Measurements from ENCODE around the gene FAM20C. TPM values are rescaled to one million over a fixed set of nuclear protein-coding genes. Genes with fewer than 3 reads are reported as not detected.

Gene FAM20C
- total and polyA plus RNA-seq, 2 of the 8 experiments (the other 6 are each of a cell fraction or from before 2014, with no cell fraction given) = 9.5 to 34.8 TPM

GRCh38 chr7:244974-245373 lies 52.6 kb downstream of the FAM20C start:
- no peak overlapping the region for H3K4me2 ChIP-seq (ENCODE audit: insufficient read depth in 1 of 2, low read depth in 2 of 2, low read length in 2 of 2)
- no peak for FAIRE-seq
- no peak overlapping the region for H3K23ac ChIP-seq (ENCODE audit: insufficient read length)
- H3K79me1 ChIP-seq (ENCODE audit: low read depth, low read length) = peaks cover 3% of the 10 kb centered on the region; the same call in 1 of the 2 replicates
- no peak overlapping the region for H2BK20ac ChIP-seq (ENCODE audit: low read length)
- WGBS, 2 experiments (ENCODE audit: extremely low coverage in 1 of 2, insufficient coverage in 1 of 2, insufficient read length in 1 of 2, insufficient replicate concordance in 2 of 2, low coverage in 1 of 2, low lambda C conversion rate in 2 of 2, missing lambda C conversion rate in 1 of 2) = 94% methylated on average over 22 of the region's 22 CpGs; no CpG with 5 or more reads in 1 of the 2 experiments
- no peak overlapping the region for H2BK12ac ChIP-seq (ENCODE audit: low read depth, low read length)
- ChIA-PET CTCF (ENCODE audit: partially characterized antibody) (interaction anchor here (1.6 kb wide), 1 partner anchor 13 kb away, joined by 5 read pairs; no protein-coding TSS in a partner anchor), POLR2A (ENCODE audit: partially characterized antibody) (no interaction called here)
- no peaks in the 10 kb centered on the region for H3K27me3 ChIP-seq (replicated peaks in 1 of 4; ENCODE audit: control insufficient read depth in 3 of 4, extremely low read depth in 1 of 4, insufficient read depth in 3 of 4, low read length in 3 of 4)
- H3K9ac ChIP-seq (replicated peaks in 1 of 4; ENCODE audit: extremely low read depth in 1 of 4, low read depth in 3 of 4, low read length in 3 of 4) = no peak overlapping the region
- H3K4me3 ChIP-seq (ENCODE audit: extremely low read depth in 1 of 4, insufficient read depth in 2 of 4, low read depth in 3 of 4, low read length in 4 of 4) = no peak overlapping the region
- no peak overlapping the region for H2BK15ac ChIP-seq (ENCODE audit: low read length)
- H2BK5ac ChIP-seq (ENCODE audit: low read depth, low read length) = no peak overlapping the region
- no peak overlapping the region for H3K14ac ChIP-seq (ENCODE audit: insufficient read length)
- H4K91ac ChIP-seq (replicated peaks; ENCODE audit: insufficient read length, low read length) = no peak overlapping the region
- H3K79me2 ChIP-seq (ENCODE audit: control insufficient read depth in 1 of 2, insufficient read depth in 2 of 2, low read length in 2 of 2) = no peaks in the 10 kb centered on the region; a peak in 1 of 4 replicates
- H4K20me1 ChIP-seq (replicated peaks in 1 of 2; ENCODE audit: control insufficient read depth in 1 of 2, insufficient read depth in 2 of 2, low read length in 2 of 2) = peaks cover 0 to 10% of the 10 kb centered on the region in 2 experiments
- H2BK120ac ChIP-seq (replicated peaks; ENCODE audit: low read depth, low read length) = no peak overlapping the region
- peaks cover 5% of the 10 kb centered on the region; the same call in 1 of the 2 replicates for H3K23me2 ChIP-seq (ENCODE audit: low read depth, low read length)
- H3K36me3 ChIP-seq (ENCODE audit: control insufficient read depth in 2 of 4, insufficient read depth in 4 of 4, low read length in 3 of 4) = peaks cover 0 to 9% (median 2%) of the 10 kb centered on the region in 4 experiments; a peak in 3 of 8 replicates
- no peak overlapping the region for H2AFZ ChIP-seq (ENCODE audit: low read length)
- peak overlapping the region; percentile 51 for H4K8ac ChIP-seq (ENCODE audit: extremely low read depth, insufficient read depth, low read length)
- no peak overlapping the region for H2AK5ac ChIP-seq (ENCODE audit: low read depth, low read length)
- H3K27ac ChIP-seq (ENCODE audit: low read depth, low read length) = no peak overlapping the region
- no peak overlapping the region for H3K56ac ChIP-seq (replicated peaks; ENCODE audit: insufficient read length, low read depth, low read length)
- no peak overlapping the region for H3K4ac ChIP-seq (replicated peaks; ENCODE audit: insufficient read length, low read depth, low read length)
- H3K18ac ChIP-seq (ENCODE audit: extremely low read depth, low read length) = no peak overlapping the region
- H3K9me3 ChIP-seq (ENCODE audit: insufficient read depth in 2 of 2, low read depth in 1 of 2, low read length in 1 of 2) = no peaks in the 10 kb centered on the region
- no peak for DNase-seq (ENCODE audit: low read depth in 1 of 2, low spot score in 2 of 2)
- peaks cover 0 to 4% (median 0%) of the 10 kb centered on the region in 4 experiments; a peak in 1 of 7 replicates for H3K4me1 ChIP-seq (replicated peaks in 1 of 4; ENCODE audit: control insufficient read depth in 3 of 4, insufficient read depth in 4 of 4, low read length in 3 of 4)
- H4K5ac ChIP-seq (ENCODE audit: insufficient read length, low read depth, low read length) = no peak overlapping the region
- no peak for TF ChIP-seq RAD21 (IDR thresholded peaks at IDR 0.05 in 1 of 2, conservative IDR thresholded peaks at IDR 0.05 in 1 of 2; ENCODE audit: low read depth in 2 of 2, low read length in 2 of 2)
- no peak for TF ChIP-seq TBP (IDR thresholded peaks at IDR 0.05; ENCODE audit: low read depth, low read length)
- TF ChIP-seq YY1 (IDR thresholded peaks at IDR 0.05; ENCODE audit: low read depth, low read length) = no peak
- TF ChIP-seq RFX5 (IDR thresholded peaks at IDR 0.05; ENCODE audit: borderline replicate concordance, low read depth, low read length) = no peak
- no peak for TF ChIP-seq CBX5 (IDR thresholded peaks at IDR 0.05; ENCODE audit: low read depth, low read length)
- no peak for TF ChIP-seq USF2 (IDR thresholded peaks at IDR 0.05; ENCODE audit: low read length)
- TF ChIP-seq GTF2F1 (IDR thresholded peaks at IDR 0.05; ENCODE audit: borderline replicate concordance, low read depth, low read length) = no peak
- no peak for TF ChIP-seq BRCA1 (IDR thresholded peaks at IDR 0.05; ENCODE audit: low read depth, low read length)
- TF ChIP-seq POLR2AphosphoS5 (IDR thresholded peaks at IDR 0.05; ENCODE audit: low read depth, low read length) = no peak
- no peak for TF ChIP-seq ZNF274 (IDR thresholded peaks at IDR 0.05; ENCODE audit: borderline replicate concordance, extremely low read depth, low read length)
- no peak for TF ChIP-seq EGR1 (IDR thresholded peaks at IDR 0.05; ENCODE audit: borderline replicate concordance, low read depth, low read length)
- TF ChIP-seq EP300 (IDR thresholded peaks at IDR 0.05; ENCODE audit: borderline replicate concordance in 1 of 2, low read depth in 2 of 2, low read length in 2 of 2) = no peak
- TF ChIP-seq KDM4A (IDR thresholded peaks at IDR 0.05; ENCODE audit: low read depth, low read length, severe bottlenecking) = no peak
